HG03354 (cell line): ENCODE data around the gene FAM237B.

Experiments
- ATAC-seq: cut with Tn5 transposase; IDR thresholded peaks from one replicate; pipeline ENCODE4 v1.9.1; 2021; ENCODE audit warnings: mild to moderate bottlenecking; ENCODE audit not compliant: unreplicated experiment, poor library complexity, severe bottlenecking

Gene FAM237B

GRCh38 chr7:90298145-90299038 lies 22.7 kb downstream of the FAM237B start:
- ATAC-seq = peak; percentile 82

- no peak for ATAC-seq
Observed at GRCh38 chr7:90290244-90291113, 30.6 kb downstream of the FAM237B start.

GRCh38 chr7:90288154-90288553 lies 33.0 kb downstream of the FAM237B start:
- no peak for ATAC-seq

- no peak for ATAC-seq
Observed at GRCh38 chr7:90276033-90276728, 44.9 kb downstream of the FAM237B start.

- ATAC-seq = no peak
Observed at GRCh38 chr7:90274161-90274560, 46.9 kb downstream of the FAM237B start.

- ATAC-seq = no peak
Observed at GRCh38 chr7:90272242-90272641, 48.9 kb downstream of the FAM237B start.

- no peak for ATAC-seq
Observed at GRCh38 chr7:90271753-90272152, 49.4 kb downstream of the FAM237B start.

- no peak for ATAC-seq
Observed at GRCh38 chr7:90270431-90271178, 50.5 kb downstream of the FAM237B start.

- ATAC-seq = no peak
Observed at GRCh38 chr7:90269163-90269562, 51.9 kb downstream of the FAM237B start.

- no peak for ATAC-seq
Observed at GRCh38 chr7:90267263-90267858, 53.7 kb downstream of the FAM237B start.

GRCh38 chr7:90266808-90267207 lies 54.3 kb downstream of the FAM237B start:
- ATAC-seq = no peak
